Ascending aorta (tissue), 2 donors: ENCODE results near the gene LRP8. TPM values are rescaled to one million over a fixed set of nuclear protein-coding genes. Genes with fewer than 3 reads are reported as not detected.

ENCODE experiments used
- DNase-seq, 2 donors: peaks; one replicate each; pipeline ENCODE4 v3.0.0-alpha.2; 2019; ENCODE audit warnings: low spot score in 2 of 2
- H3K27ac ChIP-seq, 2 donors: fragments of 200-600 bp; sonication (generic); one replicate each; pipeline ENCODE4 v1.5.1; 2016 to 2017; ENCODE audit warnings: mild to moderate bottlenecking in 1 of 2
- H3K27me3 ChIP-seq: fragments of 200-600 bp; sonication (generic); one replicate; pipeline ENCODE4 v1.5.1; 2017
- H3K36me3 ChIP-seq, 2 donors: fragments of 200-600 bp; sonication (generic); one replicate each; pipeline ENCODE4 v1.5.1; 2016
- H3K4me1 ChIP-seq, 2 donors: fragments of 200-600 bp; sonication (generic); one replicate each; pipeline ENCODE4 v1.5.1; 2016 to 2017; ENCODE audit warnings: mild to moderate bottlenecking in 1 of 2
- H3K4me3 ChIP-seq, 2 donors: fragments of 200-600 bp; sonication (generic); one replicate each; pipeline ENCODE4 v1.5.1; 2016 to 2017; ENCODE audit warnings: mild to moderate bottlenecking in 1 of 2
- H3K9me3 ChIP-seq, 2 donors: fragments of 200-600 bp; sonication (generic); one replicate each; pipeline ENCODE4 v1.5.1; 2016
- CTCF ChIP-seq, 3 experiments: fragments of 200-600 bp in 2 of 3; fragments of 450-650 bp in 1 of 3; sonication (generic) in 2 of 3; IDR thresholded peaks; one replicate each; pipeline ENCODE4 v1.5.1; 2016 to 2019; ENCODE audit warnings: antibody characterized with exemption in 3 of 3, mild to moderate bottlenecking in 1 of 3, moderate library complexity in 1 of 3
- intact Hi-C: fragments of 100-400 bp; cut with DNase I; formaldehyde crosslinking; loops from one replicate; pipeline ENCODE4 v1.15.1; 2023
- total RNA-seq: library from RNA; depleted of rRNA; stranded (reverse); fragments of >200 nt; gene quantifications from one replicate; pipeline ENCODE4 v1.1.0, GENCODE V29; 2016

LRP8 gene
- total RNA-seq, 1 donor from 2014 or later: 10.0 TPM

GRCh38 chr1:53344921-53345838 is 17.3 kb upstream of the LRP8 start:
- Histone ChIP-seq H3K9me3 (no peaks in the 10 kb centered on the region), H3K36me3 (no peaks in the 10 kb centered on the region), H3K27ac (no peak overlapping the region), H3K27me3 (no peaks in the 10 kb centered on the region), H3K4me1 (no peaks in the 10 kb centered on the region), H3K4me3 (no peak overlapping the region)
- DNase-seq: peak in 1 of 2 donors; percentile 37
- no peak for TF ChIP-seq CTCF (IDR thresholded peaks at IDR 0.05)
- intact Hi-C loops: no loop called here

DNA sequence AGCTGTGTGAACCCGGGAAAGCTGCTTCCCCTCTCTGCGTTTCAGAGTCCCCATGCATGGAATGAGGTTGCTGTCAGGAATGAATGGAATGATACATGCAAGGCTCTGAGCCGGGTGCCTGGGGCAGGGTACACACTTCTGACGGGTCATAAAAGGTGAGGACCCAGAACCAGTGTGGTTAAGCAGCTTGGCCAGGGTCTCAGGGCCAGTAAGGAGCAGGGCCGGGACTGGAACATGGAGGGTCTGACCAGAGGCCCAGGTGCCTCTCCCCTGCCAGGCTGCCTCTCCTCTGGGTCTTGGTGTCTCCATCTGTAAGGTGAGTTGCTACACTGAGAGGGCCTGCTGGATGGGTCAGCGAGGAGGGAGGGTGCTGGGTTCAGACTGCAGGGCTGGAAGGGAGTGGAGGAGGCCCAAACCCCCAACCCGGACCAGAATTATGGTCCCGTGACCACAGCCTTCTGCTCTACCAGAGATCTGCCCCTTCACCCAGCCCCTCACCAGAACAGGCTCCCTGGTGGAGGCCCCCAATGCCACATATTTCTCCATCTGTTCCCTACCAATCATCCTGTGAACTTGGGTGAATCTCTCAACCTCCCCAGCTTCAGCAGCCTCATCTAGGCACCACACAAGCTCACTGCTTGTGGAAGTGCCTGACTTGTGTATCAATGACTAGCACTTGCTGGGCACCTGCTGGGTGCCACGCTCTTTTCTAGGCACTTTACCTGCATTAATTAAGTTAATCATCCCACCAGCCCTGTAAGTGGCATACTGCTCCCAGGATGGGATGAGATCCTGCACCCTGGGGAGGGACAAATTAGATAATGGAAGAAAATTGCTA is 16.2 kb upstream of the LRP8 start:
- TF ChIP-seq CTCF (IDR thresholded peaks at IDR 0.05): no peak
- Histone ChIP-seq H3K36me3 (no peaks in the 10 kb centered on the region), H3K4me1 (no peaks in the 10 kb centered on the region), H3K27ac (no peak overlapping the region), H3K9me3 (no peaks in the 10 kb centered on the region), H3K27me3 (no peaks in the 10 kb centered on the region), H3K4me3 (no peak overlapping the region)
- intact Hi-C loops: no loop called here
- peak in 1 of 2 donors; percentile 52 for DNase-seq

- intact Hi-C loops: no loop called here
- Histone ChIP-seq H3K4me1 (no peaks in the 10 kb centered on the region), H3K36me3 (no peaks in the 10 kb centered on the region), H3K27me3 (no peaks in the 10 kb centered on the region), H3K9me3 (no peaks in the 10 kb centered on the region), H3K4me3 (no peak overlapping the region), H3K27ac (no peak overlapping the region)
- DNase-seq: peak in 1 of 2 donors; percentile 35
- TF ChIP-seq CTCF (IDR thresholded peaks at IDR 0.05): no peak
These were observed 15.0 kb upstream of the LRP8 start for GRCh38 chr1:53342735-53343470.

DNA sequence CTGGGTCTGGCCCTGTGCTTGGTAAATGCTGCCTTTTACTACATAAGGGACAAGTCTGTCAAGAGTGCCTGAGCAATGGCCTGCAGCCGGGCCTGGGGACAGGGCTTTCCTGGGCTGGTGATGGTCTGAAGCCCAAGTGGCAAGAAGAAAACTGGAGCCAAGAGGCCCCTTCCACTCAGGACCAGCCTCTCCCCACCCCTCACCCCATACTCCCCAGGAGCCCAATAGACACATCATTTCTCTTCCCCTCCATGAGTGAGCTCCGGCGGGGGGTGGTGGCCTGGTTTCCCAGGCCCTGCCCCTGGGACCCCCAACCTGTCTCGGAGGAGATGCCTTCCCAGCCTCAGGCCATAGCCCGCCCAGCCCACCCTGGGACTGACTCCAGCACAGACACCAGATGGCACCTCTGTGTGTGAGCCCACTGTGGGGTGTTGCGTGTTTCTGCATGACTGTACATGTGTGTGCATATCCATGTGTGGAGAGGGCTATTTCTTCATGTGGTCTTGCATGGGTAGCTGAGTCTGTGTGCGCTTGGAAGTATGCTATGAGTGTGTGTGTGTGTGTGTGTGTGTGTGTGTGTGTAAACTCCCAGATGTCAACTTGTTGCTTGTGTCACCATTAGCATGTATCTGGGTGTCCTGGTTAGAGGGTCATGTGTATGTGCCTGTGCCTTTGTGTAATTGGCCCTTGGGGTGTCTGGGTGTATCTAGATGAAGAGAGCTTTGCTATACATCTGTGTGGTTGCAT is 14.3 kb upstream of the LRP8 start:
- H3K4me1 ChIP-seq: no peaks in the 10 kb centered on the region
- H3K36me3 ChIP-seq: no peaks in the 10 kb centered on the region
- H3K9me3 ChIP-seq: no peaks in the 10 kb centered on the region
- peak in 1 of 2 donors; percentile 56 for DNase-seq
- no peaks in the 10 kb centered on the region for H3K27me3 ChIP-seq
- H3K27ac ChIP-seq: no peak overlapping the region
- TF ChIP-seq CTCF (IDR thresholded peaks at IDR 0.05): no peak
- no peak overlapping the region for H3K4me3 ChIP-seq
- intact Hi-C loops: no loop called here

- peak in 1 of 2 donors; percentile 38 for DNase-seq
- TF ChIP-seq CTCF (IDR thresholded peaks at IDR 0.05): no peak
- intact Hi-C loops: no loop called here
These were observed 13.6 kb upstream of the LRP8 start for GRCh38 chr1:53341521-53341895.

More at GRCh38 chr1:53341521-53341895, 13.6 kb upstream of the LRP8 start:
- Histone ChIP-seq H3K27ac (no peak overlapping the region), H3K27me3 (no peaks in the 10 kb centered on the region), H3K9me3 (no peaks in the 10 kb centered on the region), H3K4me3 (no peak overlapping the region), H3K4me1 (no peaks in the 10 kb centered on the region), H3K36me3 (no peaks in the 10 kb centered on the region)
